ENCODE measurements around the gene TMEM100.

DNA sequence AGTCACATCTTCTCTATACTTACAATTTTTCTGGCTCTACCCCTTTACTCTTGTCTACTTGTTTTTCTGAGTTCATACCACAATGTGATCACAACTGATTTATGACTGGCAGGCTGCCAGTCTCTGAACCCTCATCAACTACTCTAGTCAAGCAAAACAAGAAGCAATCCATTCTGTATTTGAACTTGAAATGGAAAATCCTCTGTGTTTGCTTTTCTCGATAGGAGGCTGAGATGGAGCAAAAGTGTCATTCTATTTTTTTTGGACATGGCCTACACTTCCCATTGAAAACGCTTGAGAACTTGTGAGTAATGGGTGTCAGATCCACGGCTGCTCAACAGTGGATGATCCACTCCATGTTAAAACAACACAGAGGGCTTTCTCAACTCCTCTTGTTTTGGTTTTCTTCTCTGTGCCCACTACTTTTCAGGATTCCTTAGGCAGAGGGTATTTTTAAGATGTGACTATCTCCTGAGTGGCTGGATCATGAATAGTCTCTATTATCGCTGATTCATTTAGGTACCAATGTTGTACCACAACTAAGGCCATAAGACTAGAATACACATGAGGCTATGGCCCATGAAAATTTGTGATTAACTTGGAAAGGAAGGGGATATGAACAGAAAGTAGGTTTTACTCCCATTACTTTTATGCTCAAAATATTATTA lies 11.7 kb downstream of the TMEM100 start:
- no peak for TF ChIP-seq POLR2AphosphoS5 (IDR thresholded peaks at IDR 0.05)
- no peak for TF ChIP-seq POLR2A (IDR thresholded peaks at IDR 0.05)

All from sigmoid colon (tissue), 4 donors.